HG03571 (cell line): ENCODE data around the gene PLCB1.

ENCODE experiments used
- ATAC-seq: cut with Tn5 transposase; IDR thresholded peaks from one replicate; pipeline ENCODE4 v1.9.1; 2021; ENCODE audit not compliant: unreplicated experiment

The PLCB1 gene

GRCh38 chr20:8480597-8480996 lies 348.5 kb downstream of the PLCB1 start:
- no peak for ATAC-seq

DNA sequence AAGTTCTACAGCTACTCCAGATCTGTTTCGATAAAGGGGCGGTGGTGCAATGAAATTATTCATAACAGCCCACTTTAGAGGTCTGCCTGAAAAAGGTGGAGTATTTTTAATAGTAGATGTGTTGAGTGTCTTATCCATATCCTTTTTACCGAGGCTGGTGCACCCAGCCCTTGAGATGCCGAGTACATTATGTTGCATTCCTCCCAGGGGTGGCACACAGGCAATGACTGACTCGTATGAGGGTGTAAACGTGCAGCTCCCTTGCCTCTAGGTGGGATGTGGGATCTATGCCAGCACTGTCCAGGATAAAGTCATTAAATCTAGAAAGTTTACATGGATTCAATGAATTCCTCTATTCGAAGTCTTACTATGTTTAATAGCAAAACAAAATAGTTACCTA lies 355.6 kb downstream of the PLCB1 start:
- no peak for ATAC-seq

- no peak for ATAC-seq
These were observed 357.2 kb downstream of the PLCB1 start for GRCh38 chr20:8489094-8489883.

- no peak for ATAC-seq
These were observed 358.2 kb downstream of the PLCB1 start for GRCh38 chr20:8490076-8490830.

- ATAC-seq = no peak
These were observed 360.1 kb downstream of the PLCB1 start for GRCh38 chr20:8492173-8492572.

- no peak for ATAC-seq
These were observed 366.5 kb downstream of the PLCB1 start for GRCh38 chr20:8498571-8498970.

DNA sequence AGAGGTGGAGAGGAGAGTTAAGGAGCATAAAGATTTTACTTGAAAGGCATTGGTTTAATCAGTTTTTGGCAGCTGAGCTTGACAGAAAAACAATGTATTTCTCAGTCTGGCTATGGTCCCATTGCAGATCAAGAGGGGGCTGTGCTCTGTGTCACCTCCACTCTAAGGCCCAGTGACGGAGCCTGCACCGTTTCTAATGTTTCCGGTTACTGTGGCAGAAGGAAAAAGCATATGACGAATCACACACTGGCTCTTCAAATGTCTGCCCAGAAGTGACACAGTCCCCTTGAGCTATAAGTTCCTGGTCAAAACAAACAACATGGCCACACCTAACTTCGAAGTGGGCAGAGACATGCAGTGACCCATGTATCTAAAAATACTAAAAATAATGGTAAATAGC lies 372.0 kb downstream of the PLCB1 start:
- no peak for ATAC-seq

- ATAC-seq = no peak
These were observed 373.6 kb downstream of the PLCB1 start for GRCh38 chr20:8505476-8506200.

GRCh38 chr20:8507231-8507630 lies 375.2 kb downstream of the PLCB1 start:
- ATAC-seq = no peak

GRCh38 chr20:8509809-8510208 lies 377.7 kb downstream of the PLCB1 start:
- no peak for ATAC-seq

DNA sequence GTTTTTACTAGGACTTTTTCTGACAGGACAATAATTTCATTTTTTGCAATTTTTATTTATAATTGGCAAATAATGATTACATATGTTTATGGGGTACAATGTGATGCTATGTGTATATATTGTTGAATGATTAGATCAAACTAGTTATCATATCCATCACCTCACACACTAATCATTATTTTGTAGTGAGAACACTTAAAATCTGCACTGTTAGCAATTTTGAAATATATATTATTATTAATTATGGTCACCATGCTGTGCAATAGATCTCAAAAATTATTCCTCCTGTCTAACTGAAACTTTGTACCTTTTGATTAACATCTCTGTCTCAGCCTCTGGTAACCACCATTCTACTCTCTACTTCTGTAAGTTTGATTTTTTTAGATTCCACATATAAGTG lies 378.7 kb downstream of the PLCB1 start:
- no peak for ATAC-seq

DNA sequence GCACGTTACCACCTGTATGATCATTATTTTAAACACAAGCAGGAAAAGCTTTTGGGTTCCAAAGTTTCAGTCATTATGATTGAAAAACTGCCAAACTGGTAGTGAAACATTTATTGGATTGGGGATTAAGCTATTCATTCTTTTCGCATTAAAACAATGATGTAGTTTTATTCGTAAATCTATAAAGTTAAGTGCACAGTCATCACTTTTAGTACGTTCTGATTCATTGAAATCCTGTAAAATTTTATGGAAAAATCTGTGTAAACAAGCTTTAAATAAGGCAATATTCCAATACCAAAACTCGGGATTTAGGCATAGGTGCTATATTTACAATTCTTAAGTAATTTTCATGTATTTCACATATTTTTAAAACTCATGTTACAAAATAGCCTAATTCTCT lies 379.9 kb downstream of the PLCB1 start:
- ATAC-seq = no peak

DNA sequence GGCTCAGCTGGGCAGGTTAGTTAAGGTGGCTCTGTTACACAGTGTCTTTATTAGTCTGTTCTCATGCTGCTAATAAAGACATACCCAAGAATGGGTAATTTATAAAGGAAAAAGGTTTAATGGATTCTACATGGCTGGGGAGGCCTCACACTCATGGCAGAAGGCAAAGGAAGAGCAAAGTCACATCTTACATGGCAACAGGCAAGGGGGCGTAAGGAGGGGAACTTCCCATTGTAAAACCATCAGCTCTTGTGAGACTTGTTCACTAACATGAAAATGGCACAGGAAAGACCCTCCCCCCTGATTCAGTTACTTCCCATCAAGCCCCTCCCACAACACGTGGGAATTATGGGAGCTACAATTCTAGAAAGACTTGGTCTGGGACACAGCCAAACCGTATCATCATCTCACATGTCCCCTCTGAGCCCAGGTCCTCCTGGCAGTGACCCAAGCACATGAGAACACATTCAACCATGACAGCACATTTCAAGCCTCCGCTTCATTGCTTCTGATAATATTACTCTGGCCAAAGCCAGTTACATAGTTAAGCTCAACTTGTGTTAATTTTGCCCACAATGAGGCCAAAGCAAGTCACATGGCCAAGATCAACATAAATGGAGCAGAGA lies 383.9 kb downstream of the PLCB1 start:
- no peak for ATAC-seq

- no peak for ATAC-seq
These were observed 386.8 kb downstream of the PLCB1 start for GRCh38 chr20:8518878-8519277.

- ATAC-seq = no peak
These were observed 387.8 kb downstream of the PLCB1 start for GRCh38 chr20:8519887-8520286.

DNA sequence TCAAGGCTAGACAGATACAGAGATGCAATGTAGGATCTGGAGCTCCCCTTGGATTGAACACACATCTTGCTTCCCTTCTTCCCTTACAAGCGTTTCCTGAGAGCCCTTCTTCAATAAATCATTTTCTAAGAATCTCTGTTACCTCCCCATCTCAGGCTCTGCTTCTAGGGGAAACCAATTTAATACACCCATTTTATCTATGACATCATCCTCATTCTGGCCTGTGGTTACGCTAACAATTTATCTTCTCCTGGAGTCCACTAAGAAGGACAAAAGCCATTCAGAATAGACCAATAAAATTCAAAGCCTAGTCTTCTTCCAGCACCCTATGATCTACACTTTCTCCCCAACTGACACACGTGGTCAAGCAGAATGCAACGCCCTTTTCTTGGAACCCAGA lies 390.1 kb downstream of the PLCB1 start:
- ATAC-seq = no peak

DNA sequence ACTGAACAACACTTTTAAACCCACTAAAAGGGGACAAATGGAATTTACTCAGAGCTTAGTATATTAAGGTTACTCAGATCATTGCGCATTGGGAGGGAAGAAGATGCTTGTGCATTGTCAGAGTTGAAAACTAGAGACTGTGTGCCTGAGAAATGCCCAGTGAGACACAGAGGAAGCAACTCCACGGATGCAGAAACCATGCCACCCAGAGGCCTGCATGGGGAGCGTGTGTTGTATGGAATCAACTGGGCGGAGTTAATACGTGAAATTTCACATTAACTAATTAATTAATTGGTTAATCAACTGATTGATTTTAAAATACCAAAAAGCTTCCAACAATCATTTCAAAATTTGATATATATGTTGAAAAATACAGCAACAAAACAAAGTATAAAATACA lies 391.6 kb downstream of the PLCB1 start:
- ATAC-seq = no peak

- no peak for ATAC-seq
These were observed 392.3 kb downstream of the PLCB1 start for GRCh38 chr20:8524101-8525016.

GRCh38 chr20:8525017-8525343 lies 392.9 kb downstream of the PLCB1 start:
- no peak for ATAC-seq

- no peak for ATAC-seq
These were observed 394.5 kb downstream of the PLCB1 start for GRCh38 chr20:8526610-8527009.
